ENCODE data around the gene CCR8.
A peak's percentile ranks its signal among the peaks of the same experiment; 100 is the strongest.
"Not testable (repeated sequence)": the region's sequence is repeated elsewhere in the genome, so short reads cannot be mapped to it uniquely, and the experiment has no call there.

CCR8 gene

GRCh38 chr3:39318301-39318700 lies 11.2 kb upstream of the CCR8 start:
- no peak for ATAC-seq
- TF ChIP-seq CSRNP3 (CRISPR knock-in tag; IDR thresholded peaks at IDR 0.05) (no peak), ZFP30 (CRISPR knock-in tag; IDR thresholded peaks at IDR 0.05) (no peak), ZFP3 (CRISPR knock-in tag; IDR thresholded peaks at IDR 0.05) (no peak), ESRRG (CRISPR knock-in tag; IDR thresholded peaks at IDR 0.05) (no peak), ZNF8 (CRISPR knock-in tag; IDR thresholded peaks at IDR 0.05) (no peak), SNAI2 (CRISPR knock-in tag; IDR thresholded peaks at IDR 0.05) (no peak), ARNTL (CRISPR knock-in tag; IDR thresholded peaks at IDR 0.05; ENCODE audit: borderline replicate concordance, low read depth) (no peak), RARB (CRISPR knock-in tag; IDR thresholded peaks at IDR 0.05) (no peak), OSR1 (CRISPR knock-in tag; IDR thresholded peaks at IDR 0.05) (no peak), ZC3H10 (CRISPR knock-in tag; IDR thresholded peaks at IDR 0.05) (no peak), POU6F1 (CRISPR knock-in tag; IDR thresholded peaks at IDR 0.05; ENCODE audit: borderline replicate concordance, low read depth) (no peak)

GRCh38 chr3:39319249-39319648 lies 10.3 kb upstream of the CCR8 start:
- no peak for ATAC-seq
- TF ChIP-seq ZNF70 (CRISPR knock-in tag; IDR thresholded peaks at IDR 0.05) (no peak), ZNF8 (CRISPR knock-in tag; IDR thresholded peaks at IDR 0.05) (peak; percentile 83)

GRCh38 chr3:39321574-39321983 lies 7.9 kb upstream of the CCR8 start:
- not testable (repeated sequence) for ATAC-seq

- not testable (repeated sequence) for ATAC-seq
These were observed 7.2 kb upstream of the CCR8 start for GRCh38 chr3:39322209-39322715.

GRCh38 chr3:39322936-39323335 lies 6.6 kb upstream of the CCR8 start:
- no peak for ATAC-seq

More at GRCh38 chr3:39322936-39323335, 6.6 kb upstream of the CCR8 start:
- TF ChIP-seq RARB (CRISPR knock-in tag; IDR thresholded peaks at IDR 0.05) (no peak), PATZ1 (CRISPR knock-in tag; IDR thresholded peaks at IDR 0.05; ENCODE audit: borderline replicate concordance) (no peak), BACH2 (CRISPR knock-in tag; IDR thresholded peaks at IDR 0.05; ENCODE audit: borderline replicate concordance) (no peak), POU6F1 (CRISPR knock-in tag; IDR thresholded peaks at IDR 0.05; ENCODE audit: borderline replicate concordance, low read depth) (no peak), PPARA (CRISPR knock-in tag; IDR thresholded peaks at IDR 0.05; ENCODE audit: borderline replicate concordance) (no peak), ARNTL (CRISPR knock-in tag; IDR thresholded peaks at IDR 0.05; ENCODE audit: borderline replicate concordance, low read depth) (no peak), CSDC2 (CRISPR knock-in tag; IDR thresholded peaks at IDR 0.05) (no peak), TSHZ2 (CRISPR knock-in tag; IDR thresholded peaks at IDR 0.05) (no peak), TCF4 (CRISPR knock-in tag; IDR thresholded peaks at IDR 0.05; ENCODE audit: borderline replicate concordance) (no peak), ZC3H10 (CRISPR knock-in tag; IDR thresholded peaks at IDR 0.05) (no peak), ZNF70 (CRISPR knock-in tag; IDR thresholded peaks at IDR 0.05) (no peak), ESRRG (CRISPR knock-in tag; IDR thresholded peaks at IDR 0.05) (no peak), ZNF8 (CRISPR knock-in tag; IDR thresholded peaks at IDR 0.05) (no peak), ZNF565 (CRISPR knock-in tag; conservative IDR thresholded peaks at IDR 0.05; ENCODE audit: low read depth) (no peak), OSR1 (CRISPR knock-in tag; IDR thresholded peaks at IDR 0.05) (no peak), ZFP30 (CRISPR knock-in tag; IDR thresholded peaks at IDR 0.05) (no peak), GLIS3 (CRISPR knock-in tag; IDR thresholded peaks at IDR 0.05) (no peak), TOX (CRISPR knock-in tag; IDR thresholded peaks at IDR 0.05; ENCODE audit: borderline replicate concordance) (no peak)
